H1 (cell line): ENCODE data around the gene CDH12.

Experiments used
- BACH1 ChIP-seq: IDR thresholded peaks from 2 replicates; pipeline ENCODE4 v1.6.1; 2012; ENCODE audit warnings: low read length, improper control_type of control experiment
- CEBPB ChIP-seq: IDR thresholded peaks from 2 replicates; pipeline ENCODE4 v1.6.1; 2012; ENCODE audit warnings: low read depth, low read length
- EZH2 ChIP-seq: fragments of 200-600 bp; sonication (generic); IDR thresholded peaks from 2 replicates; pipeline ENCODE4 v1.7.1; 2012; ENCODE audit warnings: low read depth, mild to moderate bottlenecking, moderate library complexity, low read length, inconsistent platforms; ENCODE audit not compliant: severe bottlenecking
- FOSL1 ChIP-seq: IDR thresholded peaks from 2 replicates; pipeline ENCODE4 v1.6.1; 2011; ENCODE audit warnings: mild to moderate bottlenecking, low read depth, low read length, moderate library complexity; ENCODE audit not compliant: insufficient read depth
- MAFK ChIP-seq: IDR thresholded peaks from 2 replicates; pipeline ENCODE4 v1.6.1; 2012; ENCODE audit warnings: low read depth, mild to moderate bottlenecking, improper control_type of control experiment, low read length
- POLR2A ChIP-seq, 2 experiments: IDR thresholded peaks; 1 replicate in 1 of 2; 2 replicates in 1 of 2; pipeline ENCODE4 v1.6.1; 2011; ENCODE audit warnings: low read depth in 2 of 2, low read length in 2 of 2, mild to moderate bottlenecking in 2 of 2; ENCODE audit errors: control extremely low read depth in 1 of 2
- POLR2AphosphoS5 ChIP-seq: IDR thresholded peaks from 2 replicates; pipeline ENCODE4 v1.6.1; 2011; ENCODE audit warnings: low read depth, low read length
- RXRA ChIP-seq: IDR thresholded peaks from 2 replicates; pipeline ENCODE4 v1.6.1; 2011; ENCODE audit warnings: low read depth, mild to moderate bottlenecking, low read length, moderate library complexity; ENCODE audit not compliant: insufficient read depth
- SP1 ChIP-seq: IDR thresholded peaks from 2 replicates; pipeline ENCODE4 v1.6.1; 2011; ENCODE audit warnings: low read depth, low read length
- TEAD4 ChIP-seq: IDR thresholded peaks from 2 replicates; pipeline ENCODE4 v1.6.1; 2012; ENCODE audit warnings: low read depth, low read length, inconsistent platforms, mixed read lengths
- USF2 ChIP-seq: IDR thresholded peaks from 2 replicates; pipeline ENCODE4 v1.6.1; 2011; ENCODE audit warnings: low read length, improper control_type of control experiment
- ZNF274 ChIP-seq: IDR thresholded peaks from 2 replicates; pipeline ENCODE4 v1.7.0; 2012; ENCODE audit warnings: low read length, borderline replicate concordance; ENCODE audit errors: extremely low read depth
- TF ChIP-seq, protein P1 (sequence below), 3 experiments: IDR thresholded peaks; 1 replicate in 2 of 3; 2 replicates in 1 of 3; pipeline versions ENCODE4 v1.5.1 to v1.6.1; 2011; ENCODE audit warnings: low read length in 3 of 3, mild to moderate bottlenecking in 3 of 3, inconsistent platforms in 2 of 3, low read depth in 1 of 3, moderate library complexity in 1 of 3; ENCODE audit not compliant: insufficient read depth in 1 of 3; ENCODE audit errors: control extremely low read depth in 1 of 3

GRCh38 chr5:21847300-21847699, 1005.8 kb downstream of the CDH12 start:
- TF ChIP-seq POLR2A (IDR thresholded peaks at IDR 0.05; ENCODE audit: control extremely low read depth in 1 of 2, low read depth in 2 of 2, low read length in 2 of 2) (no peak), POLR2AphosphoS5 (no peak), TEAD4 (no peak), USF2 (no peak), EZH2 (no peak), FOSL1 (no peak), MAFK (no peak), CEBPB (no peak), BACH1 (no peak), ZNF274 (no peak), RXRA (no peak), SP1 (no peak)
- TF ChIP-seq, protein P1, sequence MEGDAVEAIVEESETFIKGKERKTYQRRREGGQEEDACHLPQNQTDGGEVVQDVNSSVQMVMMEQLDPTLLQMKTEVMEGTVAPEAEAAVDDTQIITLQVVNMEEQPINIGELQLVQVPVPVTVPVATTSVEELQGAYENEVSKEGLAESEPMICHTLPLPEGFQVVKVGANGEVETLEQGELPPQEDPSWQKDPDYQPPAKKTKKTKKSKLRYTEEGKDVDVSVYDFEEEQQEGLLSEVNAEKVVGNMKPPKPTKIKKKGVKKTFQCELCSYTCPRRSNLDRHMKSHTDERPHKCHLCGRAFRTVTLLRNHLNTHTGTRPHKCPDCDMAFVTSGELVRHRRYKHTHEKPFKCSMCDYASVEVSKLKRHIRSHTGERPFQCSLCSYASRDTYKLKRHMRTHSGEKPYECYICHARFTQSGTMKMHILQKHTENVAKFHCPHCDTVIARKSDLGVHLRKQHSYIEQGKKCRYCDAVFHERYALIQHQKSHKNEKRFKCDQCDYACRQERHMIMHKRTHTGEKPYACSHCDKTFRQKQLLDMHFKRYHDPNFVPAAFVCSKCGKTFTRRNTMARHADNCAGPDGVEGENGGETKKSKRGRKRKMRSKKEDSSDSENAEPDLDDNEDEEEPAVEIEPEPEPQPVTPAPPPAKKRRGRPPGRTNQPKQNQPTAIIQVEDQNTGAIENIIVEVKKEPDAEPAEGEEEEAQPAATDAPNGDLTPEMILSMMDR (IDR thresholded peaks at IDR 0.05; ENCODE audit: control extremely low read depth in 1 of 3, insufficient read depth in 1 of 3, low read depth in 1 of 3, low read length in 3 of 3), result no peak
